Testis (tissue), 2 donors: ENCODE results near the gene RPTOR.

Experiments used
- CTCF ChIP-seq, 3 experiments: fragments of 450-650 bp in 2 of 3; fragments of 200-600 bp in 1 of 3; sonication (generic) in 1 of 3; IDR thresholded peaks; one replicate each; pipeline ENCODE4 v1.5.1; 2016 to 2019; ENCODE audit warnings: antibody characterized with exemption in 3 of 3, mild to moderate bottlenecking in 2 of 3, moderate library complexity in 1 of 3
- POLR2A ChIP-seq: fragments of 450-650 bp; IDR thresholded peaks from one replicate; pipeline ENCODE4 v1.6.1; 2017; ENCODE audit warnings: antibody characterized with exemption, mild to moderate bottlenecking, moderate library complexity

GRCh38 chr17:80818871-80819270, 274.2 kb downstream of the RPTOR start:
- TF ChIP-seq CTCF (IDR thresholded peaks at IDR 0.05) (no peak), POLR2A (no peak)
